Measurements from ENCODE around the gene MCM5. TPM values are rescaled to one million over a fixed set of nuclear protein-coding genes. Genes with fewer than 3 reads are reported as not detected.

MCM5 gene
- total RNA-seq, 1 experiment from 2014 or later: 274 TPM

DNA sequence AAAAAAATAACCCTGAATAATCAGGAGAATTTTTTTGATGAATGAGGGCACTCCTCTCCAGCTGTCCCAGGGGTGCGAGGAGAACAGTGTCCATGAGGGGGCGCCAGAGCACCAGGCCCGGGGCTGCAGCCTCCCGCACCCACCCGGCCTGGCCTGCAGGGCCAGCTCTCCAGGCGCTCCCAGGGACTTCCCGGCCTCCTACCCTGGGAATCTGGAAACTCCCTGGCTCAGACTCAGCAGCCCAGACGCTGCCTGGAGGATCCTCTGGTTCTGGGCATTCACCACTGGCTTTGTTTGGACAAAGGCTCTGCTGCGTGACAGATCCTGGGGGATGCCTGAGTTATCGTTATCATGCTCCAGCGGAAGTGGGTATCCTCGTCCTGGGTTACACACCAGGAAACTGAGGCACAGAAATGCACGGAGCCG is 31.0 kb downstream of the MCM5 start:
- Histone ChIP-seq H3K9me3 (ENCODE audit: control insufficient read depth, low read depth, low read length) (peaks cover 8% of the 10 kb centered on the region), H4K20me1 (ENCODE audit: control insufficient read depth, insufficient read depth, insufficient read length) (no peaks in the 10 kb centered on the region), H3K4me2 (ENCODE audit: insufficient read depth, insufficient read length, low read length) (no peak overlapping the region), H3K18ac (ENCODE audit: insufficient read length, low read depth, low read length) (no peak overlapping the region), H4K8ac (replicated peaks; ENCODE audit: insufficient read length, low read depth, low read length) (no peak overlapping the region), H3K4me1 (ENCODE audit: insufficient read depth, low read length) (no peaks in the 10 kb centered on the region), H3T11ph (ENCODE audit: low read length) (no peak overlapping the region), H3K14ac (ENCODE audit: insufficient read depth, low read length) (no peak overlapping the region), H3K79me2 (ENCODE audit: insufficient read depth, low read length) (no peaks in the 10 kb centered on the region), H3K9ac (ENCODE audit: extremely low read depth, insufficient read length, low read length) (no peak overlapping the region), H3K79me1 (ENCODE audit: insufficient read depth, low read depth, low read length, poor library complexity, severe bottlenecking) (no peaks in the 10 kb centered on the region), H2BK120ac (ENCODE audit: low read depth, low read length, poor library complexity, severe bottlenecking) (no peak overlapping the region), H2BK20ac (ENCODE audit: low read depth, low read length, poor library complexity, severe bottlenecking) (no peak overlapping the region), H2AFZ (ENCODE audit: low read length) (no peak overlapping the region), H3K27me3 (ENCODE audit: insufficient read depth, low read length) (no peaks in the 10 kb centered on the region), H3K4ac (ENCODE audit: low read depth, low read length) (no peak overlapping the region), H2BK5ac (ENCODE audit: insufficient read length, low read length) (no peak overlapping the region), H2BK15ac (ENCODE audit: low read depth, low read length) (no peak overlapping the region), H4K5ac (ENCODE audit: insufficient read length, low read depth, low read length) (no peak overlapping the region), H4K91ac (ENCODE audit: insufficient read length, low read depth, low read length) (no peak overlapping the region), H2AK5ac (ENCODE audit: insufficient read length, low read length) (no peak overlapping the region), H2BK12ac (ENCODE audit: insufficient read length, low read depth, low read length) (no peak overlapping the region), H3K23ac (ENCODE audit: insufficient read length, low read depth, low read length) (no peak overlapping the region), H3K27ac (ENCODE audit: insufficient read length, low read depth, low read length) (no peak overlapping the region), H3K23me2 (ENCODE audit: insufficient read length, low read depth, low read length, poor library complexity, severe bottlenecking) (no peaks in the 10 kb centered on the region), H3K56ac (ENCODE audit: insufficient read length, low read depth, low read length) (no peak overlapping the region)
- no peak overlapping the region for H3K4me3 Mint-ChIP-seq
- H3K27me3 Mint-ChIP-seq (ENCODE audit: low read depth): no peaks in the 10 kb centered on the region
- H3K36me3 Mint-ChIP-seq (ENCODE audit: insufficient read depth in 1 of 3, low read depth in 3 of 3): peaks cover 42 to 74% (median 53%) of the 10 kb centered on the region in 3 experiments
- no peak overlapping the region for H3K27ac Mint-ChIP-seq
- peaks cover 12 to 15% of the 10 kb centered on the region in 2 experiments for H3K4me1 Mint-ChIP-seq
- TF ChIP-seq, protein P1, sequence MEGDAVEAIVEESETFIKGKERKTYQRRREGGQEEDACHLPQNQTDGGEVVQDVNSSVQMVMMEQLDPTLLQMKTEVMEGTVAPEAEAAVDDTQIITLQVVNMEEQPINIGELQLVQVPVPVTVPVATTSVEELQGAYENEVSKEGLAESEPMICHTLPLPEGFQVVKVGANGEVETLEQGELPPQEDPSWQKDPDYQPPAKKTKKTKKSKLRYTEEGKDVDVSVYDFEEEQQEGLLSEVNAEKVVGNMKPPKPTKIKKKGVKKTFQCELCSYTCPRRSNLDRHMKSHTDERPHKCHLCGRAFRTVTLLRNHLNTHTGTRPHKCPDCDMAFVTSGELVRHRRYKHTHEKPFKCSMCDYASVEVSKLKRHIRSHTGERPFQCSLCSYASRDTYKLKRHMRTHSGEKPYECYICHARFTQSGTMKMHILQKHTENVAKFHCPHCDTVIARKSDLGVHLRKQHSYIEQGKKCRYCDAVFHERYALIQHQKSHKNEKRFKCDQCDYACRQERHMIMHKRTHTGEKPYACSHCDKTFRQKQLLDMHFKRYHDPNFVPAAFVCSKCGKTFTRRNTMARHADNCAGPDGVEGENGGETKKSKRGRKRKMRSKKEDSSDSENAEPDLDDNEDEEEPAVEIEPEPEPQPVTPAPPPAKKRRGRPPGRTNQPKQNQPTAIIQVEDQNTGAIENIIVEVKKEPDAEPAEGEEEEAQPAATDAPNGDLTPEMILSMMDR (conservative IDR thresholded peaks at IDR 0.05): peak; percentile 98
- DNase-seq: peak; percentile 85
- WGBS (ENCODE audit: extremely low coverage, insufficient read length, low lambda C conversion rate): no CpG with 5 or more reads among the region's 14 CpGs
- peaks cover 3 to 15% of the 10 kb centered on the region in 2 experiments; a peak in 4 of 5 replicates for H3K9me3 Mint-ChIP-seq
